ENCODE measurements around the gene MRPL1.

GRCh38 chr4:77827343-77827742 lies 35.3 kb upstream of the MRPL1 start:
- TF ChIP-seq POLR2A (IDR thresholded peaks at IDR 0.05) (no peak), CTCF (IDR thresholded peaks at IDR 0.05) (no peak)

Data from body of pancreas (tissue), 4 donors.